ENCODE data around the gene STK38. TPM values are rescaled to one million over a fixed set of nuclear protein-coding genes. Genes with fewer than 3 reads are reported as not detected.

The STK38 gene
- total RNA-seq, 2 experiments from 2014 or later, result 29.4 to 42.5 TPM

DNA sequence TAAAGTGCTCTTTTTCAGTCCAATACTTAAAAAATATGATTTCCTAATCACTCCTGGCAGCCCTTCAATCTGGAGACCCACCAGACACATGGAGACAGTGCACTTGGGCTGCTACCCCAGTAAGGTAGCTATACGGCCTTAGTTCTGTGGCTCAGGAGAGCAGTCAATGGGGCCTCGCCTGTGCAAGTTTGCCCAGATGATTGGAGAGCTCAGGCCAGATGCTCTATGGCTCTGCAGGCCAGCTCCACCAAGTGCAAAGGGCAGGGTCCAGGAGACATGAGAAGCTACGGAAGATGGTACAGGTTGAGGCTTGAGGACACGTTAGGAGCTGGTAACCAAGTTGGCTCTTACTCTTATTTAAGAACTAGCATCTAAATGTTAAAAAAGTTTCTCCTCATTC is 30.7 kb downstream of the STK38 start:
- DNase-seq (ENCODE audit: low spot score), result no peak
- no peak overlapping the region for H3K4me3 ChIP-seq (ENCODE audit: low read depth, low read length, poor library complexity, severe bottlenecking)
- no peaks in the 10 kb centered on the region for H4K20me1 ChIP-seq (ENCODE audit: insufficient read depth, low read length)
- H3K9me3 ChIP-seq (ENCODE audit: low read length), result no peaks in the 10 kb centered on the region
- no peak overlapping the region for H3K4me2 ChIP-seq (ENCODE audit: low read length)
- H2AFZ ChIP-seq (ENCODE audit: low read length), result no peak overlapping the region
- peaks cover 99% of the 10 kb centered on the region for H3K36me3 ChIP-seq (ENCODE audit: insufficient read depth, low read length)
- H3K4me1 ChIP-seq (ENCODE audit: insufficient read depth, low read length, poor library complexity, severe bottlenecking), result no peaks in the 10 kb centered on the region
- H3K9me2 ChIP-seq (ENCODE audit: insufficient read depth, low read length), result no peaks in the 10 kb centered on the region
- BruUV-seq (replicated peaks), result no TSS peak
- CTCF ChIA-PET (ENCODE audit: unreplicated experiment), result no interaction called here
- H3K79me2 ChIP-seq (ENCODE audit: insufficient read depth, low read depth, low read length), result no peaks in the 10 kb centered on the region
- intact Hi-C loops (cut with micrococcal nuclease; ENCODE audit: unreplicated experiment), result no loop called here
- TF ChIP-seq CTCF (conservative IDR thresholded peaks at IDR 0.05; ENCODE audit: low read length), result no peak
- no peak for TF ChIP-seq EZH2phosphoT487 (IDR thresholded peaks at IDR 0.05; ENCODE audit: borderline replicate concordance, low read depth, low read length)
- no peak overlapping the region for H3K27ac ChIP-seq (ENCODE audit: low read depth, low read length, poor library complexity, severe bottlenecking)
- POLR2A ChIA-PET, result interaction anchor here (0.5 to 1.5 kb wide), 3 partner anchors 8 to 172 kb away, joined by 3 to 4 read pairs (median 3); no protein-coding TSS in a partner anchor

- no peaks in the 10 kb centered on the region for H3K4me1 ChIP-seq (ENCODE audit: insufficient read depth, low read length, poor library complexity, severe bottlenecking)
- no peak overlapping the region for H2AFZ ChIP-seq (ENCODE audit: low read length)
- peaks cover 99% of the 10 kb centered on the region for H3K36me3 ChIP-seq (ENCODE audit: insufficient read depth, low read length)
- H3K9me2 ChIP-seq (ENCODE audit: insufficient read depth, low read length), result no peaks in the 10 kb centered on the region
- H3K27ac ChIP-seq (ENCODE audit: low read depth, low read length, poor library complexity, severe bottlenecking), result no peak overlapping the region
- DNase-seq (ENCODE audit: low spot score), result no peak
- no peaks in the 10 kb centered on the region for H3K9me3 ChIP-seq (ENCODE audit: low read length)
- intact Hi-C loops (cut with micrococcal nuclease; ENCODE audit: unreplicated experiment), result no loop called here
- H4K20me1 ChIP-seq (ENCODE audit: insufficient read depth, low read length), result no peaks in the 10 kb centered on the region
- ChIA-PET CTCF (ENCODE audit: unreplicated experiment) (no interaction called here), POLR2A (interaction anchor here (0.8 to 1.5 kb wide), 3 partner anchors 15 to 61 kb away, joined by 3 read pairs; no protein-coding TSS in a partner anchor)
- TF ChIP-seq CTCF (conservative IDR thresholded peaks at IDR 0.05; ENCODE audit: low read length) (no peak), EZH2phosphoT487 (IDR thresholded peaks at IDR 0.05; ENCODE audit: borderline replicate concordance, low read depth, low read length) (no peak)
- BruUV-seq (replicated peaks), result no TSS peak
- H3K4me3 ChIP-seq (ENCODE audit: low read depth, low read length, poor library complexity, severe bottlenecking), result no peak overlapping the region
- no peak overlapping the region for H3K4me2 ChIP-seq (ENCODE audit: low read length)
- no peaks in the 10 kb centered on the region for H3K79me2 ChIP-seq (ENCODE audit: insufficient read depth, low read depth, low read length)
Observed at GRCh38 chr6:36515844-36516243, 31.4 kb downstream of the STK38 start.

DNA sequence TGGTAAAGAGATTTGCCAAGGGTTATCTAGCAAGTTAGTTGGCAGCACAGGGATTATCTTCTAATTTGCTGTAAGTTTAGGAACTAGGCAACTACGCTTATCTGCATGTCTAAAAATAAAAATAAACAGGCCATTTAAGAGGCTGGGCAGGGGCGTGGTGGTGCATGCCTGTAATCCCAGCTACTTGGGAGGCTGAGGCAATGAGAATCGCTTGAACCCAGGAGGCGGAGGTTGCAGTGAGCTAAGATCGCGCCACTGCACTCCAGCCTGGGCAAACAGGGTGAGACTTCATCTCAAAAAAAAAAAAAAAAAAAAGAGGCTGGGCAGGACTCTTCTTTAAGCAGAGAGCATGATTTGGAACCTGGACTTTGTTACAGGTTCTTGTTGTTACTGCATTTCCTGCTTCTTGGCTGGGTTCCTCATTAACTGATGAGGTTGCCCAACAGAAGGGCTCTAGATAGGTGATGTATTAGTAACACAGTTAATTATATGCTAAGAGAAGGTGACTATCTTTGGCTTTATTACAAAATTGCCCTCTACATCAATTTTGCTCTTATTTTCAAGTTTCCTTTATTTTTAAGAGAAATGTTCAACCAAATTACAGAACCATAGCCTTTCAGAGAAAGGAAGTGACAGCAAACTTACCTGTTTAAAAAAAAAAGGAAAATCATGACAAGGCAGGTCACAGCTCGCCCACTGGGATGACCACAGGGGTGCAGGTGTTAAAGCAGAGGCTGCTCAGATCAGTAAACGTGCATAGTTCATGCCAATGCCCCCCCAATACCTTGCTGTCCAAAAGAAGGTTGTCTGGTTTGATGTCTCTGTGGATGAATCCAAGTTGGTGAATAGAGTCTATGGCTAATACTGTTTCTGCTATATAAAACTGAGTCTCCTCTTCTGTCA is 32.5 kb downstream of the STK38 start:
- no TSS peak for BruUV-seq (replicated peaks)
- Histone ChIP-seq H4K20me1 (ENCODE audit: insufficient read depth, low read length) (no peaks in the 10 kb centered on the region), H3K9me2 (ENCODE audit: insufficient read depth, low read length) (no peaks in the 10 kb centered on the region), H3K36me3 (ENCODE audit: insufficient read depth, low read length) (peaks cover 99% of the 10 kb centered on the region), H3K9me3 (ENCODE audit: low read length) (peaks cover 4% of the 10 kb centered on the region; the same call in 1 of the 2 replicates), H3K27ac (ENCODE audit: low read depth, low read length, poor library complexity, severe bottlenecking) (no peak overlapping the region), H3K4me3 (ENCODE audit: low read depth, low read length, poor library complexity, severe bottlenecking) (no peak overlapping the region), H2AFZ (ENCODE audit: low read length) (no peak overlapping the region), H3K4me1 (ENCODE audit: insufficient read depth, low read length, poor library complexity, severe bottlenecking) (no peaks in the 10 kb centered on the region), H3K4me2 (ENCODE audit: low read length) (no peak overlapping the region), H3K79me2 (ENCODE audit: insufficient read depth, low read depth, low read length) (no peaks in the 10 kb centered on the region)
- no peak for DNase-seq (ENCODE audit: low spot score)
- no peak for TF ChIP-seq EZH2phosphoT487 (IDR thresholded peaks at IDR 0.05; ENCODE audit: borderline replicate concordance, low read depth, low read length)
- TF ChIP-seq CTCF (conservative IDR thresholded peaks at IDR 0.05; ENCODE audit: low read length), result no peak
- intact Hi-C loops (cut with micrococcal nuclease; ENCODE audit: unreplicated experiment), result no loop called here
- CTCF ChIA-PET (ENCODE audit: unreplicated experiment), result no interaction called here
- POLR2A ChIA-PET, result interaction anchor here (0.6 to 0.8 kb wide), 2 partner anchors 25 to 67 kb away, joined by 3 read pairs; no protein-coding TSS in a partner anchor
